ENCODE results near the gene KRTAP4-11.

Gene KRTAP4-11

GRCh38 chr17:41076788-41077187 lies 41.4 kb downstream of the KRTAP4-11 start:
- TF ChIP-seq POU6F1 (CRISPR knock-in tag; IDR thresholded peaks at IDR 0.05; ENCODE audit: borderline replicate concordance, low read depth), result no peak
- no peak for TF ChIP-seq ZNF565 (CRISPR knock-in tag; conservative IDR thresholded peaks at IDR 0.05; ENCODE audit: low read depth)
- no peak for TF ChIP-seq RARB (CRISPR knock-in tag; IDR thresholded peaks at IDR 0.05)
- TF ChIP-seq TCF4 (CRISPR knock-in tag; IDR thresholded peaks at IDR 0.05; ENCODE audit: borderline replicate concordance), result no peak
- TF ChIP-seq PPARA (CRISPR knock-in tag; IDR thresholded peaks at IDR 0.05; ENCODE audit: borderline replicate concordance), result no peak
- TF ChIP-seq ESRRG (CRISPR knock-in tag; IDR thresholded peaks at IDR 0.05), result no peak
- TF ChIP-seq CSDC2 (CRISPR knock-in tag; IDR thresholded peaks at IDR 0.05), result no peak
- TF ChIP-seq ZNF70 (CRISPR knock-in tag; IDR thresholded peaks at IDR 0.05), result no peak
- TF ChIP-seq ZFP30 (CRISPR knock-in tag; IDR thresholded peaks at IDR 0.05), result no peak
- no peak for TF ChIP-seq PATZ1 (CRISPR knock-in tag; IDR thresholded peaks at IDR 0.05; ENCODE audit: borderline replicate concordance)
- no peak for TF ChIP-seq ZNF8 (CRISPR knock-in tag; IDR thresholded peaks at IDR 0.05)
- no peak for TF ChIP-seq ARNTL (CRISPR knock-in tag; IDR thresholded peaks at IDR 0.05; ENCODE audit: borderline replicate concordance, low read depth)
- TF ChIP-seq ISL1 (CRISPR knock-in tag; IDR thresholded peaks at IDR 0.05), result no peak
- no peak for TF ChIP-seq CSRNP3 (CRISPR knock-in tag; IDR thresholded peaks at IDR 0.05)
- TF ChIP-seq ZFP3 (CRISPR knock-in tag; IDR thresholded peaks at IDR 0.05), result no peak
- TF ChIP-seq GLIS3 (CRISPR knock-in tag; IDR thresholded peaks at IDR 0.05), result no peak
- no peak for ATAC-seq

GRCh38 chr17:41073676-41074075 lies 44.5 kb downstream of the KRTAP4-11 start:
- ATAC-seq, result no peak

More at GRCh38 chr17:41073676-41074075, 44.5 kb downstream of the KRTAP4-11 start:
- TF ChIP-seq TCF4 (CRISPR knock-in tag; IDR thresholded peaks at IDR 0.05; ENCODE audit: borderline replicate concordance), result no peak
- TF ChIP-seq ZNF565 (CRISPR knock-in tag; conservative IDR thresholded peaks at IDR 0.05; ENCODE audit: low read depth), result no peak
- no peak for TF ChIP-seq ZFP3 (CRISPR knock-in tag; IDR thresholded peaks at IDR 0.05)
- TF ChIP-seq TOX (CRISPR knock-in tag; IDR thresholded peaks at IDR 0.05; ENCODE audit: borderline replicate concordance), result no peak
- no peak for TF ChIP-seq ZFP30 (CRISPR knock-in tag; IDR thresholded peaks at IDR 0.05)
- TF ChIP-seq ZNF8 (CRISPR knock-in tag; IDR thresholded peaks at IDR 0.05), result no peak
- no peak for TF ChIP-seq CSRNP3 (CRISPR knock-in tag; IDR thresholded peaks at IDR 0.05)
- TF ChIP-seq ISL1 (CRISPR knock-in tag; IDR thresholded peaks at IDR 0.05), result no peak
- TF ChIP-seq OSR1 (CRISPR knock-in tag; IDR thresholded peaks at IDR 0.05), result no peak
- TF ChIP-seq TSHZ2 (CRISPR knock-in tag; IDR thresholded peaks at IDR 0.05), result no peak
- no peak for TF ChIP-seq PATZ1 (CRISPR knock-in tag; IDR thresholded peaks at IDR 0.05; ENCODE audit: borderline replicate concordance)
- no peak for TF ChIP-seq GLIS3 (CRISPR knock-in tag; IDR thresholded peaks at IDR 0.05)
- TF ChIP-seq ESRRG (CRISPR knock-in tag; IDR thresholded peaks at IDR 0.05), result no peak
- TF ChIP-seq BACH2 (CRISPR knock-in tag; IDR thresholded peaks at IDR 0.05; ENCODE audit: borderline replicate concordance), result no peak
- no peak for TF ChIP-seq CREB5 (CRISPR knock-in tag; IDR thresholded peaks at IDR 0.05; ENCODE audit: low read depth)
- no peak for TF ChIP-seq CSDC2 (CRISPR knock-in tag; IDR thresholded peaks at IDR 0.05)
- TF ChIP-seq ARNTL (CRISPR knock-in tag; IDR thresholded peaks at IDR 0.05; ENCODE audit: borderline replicate concordance, low read depth), result no peak
- no peak for TF ChIP-seq ZC3H10 (CRISPR knock-in tag; IDR thresholded peaks at IDR 0.05)
- TF ChIP-seq RARB (CRISPR knock-in tag; IDR thresholded peaks at IDR 0.05), result no peak
